HepG2 (cell line): Measurements from ENCODE around the gene DOLK.

Source experiments
- CTCF ChIP-seq: sonication (generic); formaldehyde crosslinking; IDR thresholded peaks from 2 replicates; pipeline ENCODE4 v1.5.0; 2020; ENCODE audit warnings: mild to moderate bottlenecking, missing genetic modification reagents, moderate library complexity
- EZH2 ChIP-seq: conservative IDR thresholded peaks from 2 replicates; pipeline ENCODE4 v1.6.1; 2012; ENCODE audit warnings: mild to moderate bottlenecking, low read depth, low read length, moderate library complexity
- MYC ChIP-seq: sonication (generic); formaldehyde crosslinking; IDR thresholded peaks from 2 replicates; pipeline ENCODE4 v1.9.0; 2021; ENCODE audit warnings: missing genetic modification reagents, borderline replicate concordance
- THRA ChIP-seq: sonication (generic); formaldehyde crosslinking; IDR thresholded peaks from 2 replicates; pipeline ENCODE4 v1.4.0; 2020; ENCODE audit warnings: missing genetic modification reagents, borderline replicate concordance
- ZNF124 ChIP-seq: sonication (generic); formaldehyde crosslinking; IDR thresholded peaks from 2 replicates; pipeline ENCODE4 v1.4.0; 2020; ENCODE audit warnings: missing genetic modification reagents
- ZNF263 ChIP-seq: sonication (generic); formaldehyde crosslinking; IDR thresholded peaks from 2 replicates; pipeline ENCODE4 v1.4.0; 2020; ENCODE audit warnings: missing genetic modification reagents
- ZNF383 ChIP-seq: sonication (generic); formaldehyde crosslinking; IDR thresholded peaks from 2 replicates; pipeline ENCODE4 v1.4.0; 2020; ENCODE audit warnings: missing genetic modification reagents, mild to moderate bottlenecking, borderline replicate concordance
- ZNF558 ChIP-seq: sonication (generic); formaldehyde crosslinking; IDR thresholded peaks from 2 replicates; pipeline ENCODE4 v1.9.0; 2022; ENCODE audit warnings: mild to moderate bottlenecking, missing genetic modification reagents, borderline replicate concordance
- ZNF598 ChIP-seq: sonication (generic); formaldehyde crosslinking; IDR thresholded peaks from 2 replicates; pipeline ENCODE4 v1.5.1; 2020; ENCODE audit warnings: mild to moderate bottlenecking, missing genetic modification reagents, borderline replicate concordance

DNA sequence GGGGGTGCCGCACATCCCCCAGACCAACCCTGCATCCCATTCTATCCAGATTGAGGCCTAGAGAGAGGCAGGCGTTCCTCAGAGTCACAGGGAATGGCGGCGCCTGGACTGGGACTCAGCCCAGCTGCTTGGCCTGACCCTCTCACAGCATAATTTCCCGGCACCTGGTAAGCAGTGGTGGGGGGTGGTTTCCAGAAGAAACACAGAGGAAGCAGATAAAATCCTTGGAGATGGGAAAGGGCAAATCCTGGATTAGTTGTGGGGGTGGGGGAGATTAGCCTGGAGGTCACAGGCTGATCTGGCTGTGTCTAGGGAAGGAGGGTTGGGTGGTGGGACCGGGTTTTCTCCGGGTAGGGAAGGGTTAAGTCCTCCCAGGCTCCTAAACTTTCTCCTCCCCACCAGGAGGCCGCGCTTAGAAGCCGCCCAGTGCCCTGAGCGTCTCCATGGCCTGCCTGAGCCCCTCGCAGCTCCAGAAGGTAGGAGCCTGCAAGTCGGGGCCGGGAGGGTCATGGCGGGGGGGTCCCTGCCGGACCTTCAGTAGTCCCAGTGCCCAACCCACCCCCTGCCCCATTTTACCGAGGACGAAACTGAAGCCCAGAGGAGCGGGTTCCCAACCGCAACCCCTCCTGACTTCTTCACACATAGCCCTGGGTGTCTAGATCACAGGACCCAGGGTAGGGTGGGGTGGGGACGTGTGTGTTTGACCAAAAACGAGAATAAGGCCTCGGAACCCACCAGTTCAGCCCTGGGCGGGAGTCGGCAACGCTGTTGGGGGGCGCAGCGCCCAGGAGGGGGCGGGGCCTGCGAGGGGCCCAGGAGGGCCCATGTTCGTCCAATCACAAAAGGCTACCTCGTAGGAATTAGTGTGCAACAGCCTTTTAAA is 25.3 kb downstream of the DOLK start:
- TF ChIP-seq EZH2 (no peak), ZNF558 (CRISPR knock-in tag) (no peak), ZNF124 (CRISPR knock-in tag) (no peak), THRA (no peak), ZNF598 (CRISPR knock-in tag) (no peak), CTCF (CRISPR knock-in tag) (0 out of 2 replicates have a peak, but pooled peaks have one; percentile 8), ZNF263 (CRISPR knock-in tag) (no peak), ZNF383 (no peak), MYC (CRISPR knock-in tag) (0 out of 2 replicates have a peak, but pooled peaks have one; percentile 52)
